SK-N-SH treated with all-trans-retinoic acid at 6 μM for 48 hours (cell line): ENCODE data around the gene AHCYL2.

Experiments used
- ARNTL ChIP-seq: fragments of 450-650 bp; formaldehyde crosslinking; IDR thresholded peaks from 2 replicates; pipeline ENCODE4 v1.5.0; 2020; ENCODE audit warnings: low read depth, mild to moderate bottlenecking, moderate library complexity, borderline replicate concordance
- TOX ChIP-seq: fragments of 250-450 bp; sonication (Bioruptor Pico); IDR thresholded peaks from 2 replicates; pipeline ENCODE4 v1.8.0; 2021; ENCODE audit warnings: mild to moderate bottlenecking, moderate library complexity, borderline replicate concordance

GRCh38 chr7:129371487-129371886 lies 146.7 kb downstream of the AHCYL2 start:
- no peak for TF ChIP-seq ARNTL (CRISPR knock-in tag)
- no peak for TF ChIP-seq TOX (CRISPR knock-in tag)
